HG02981 (cell line): ENCODE data around the gene RPA1.

Experiments
- ATAC-seq: cut with Tn5 transposase; IDR thresholded peaks from one replicate; pipeline ENCODE4 v1.9.1; 2021; ENCODE audit warnings: mild to moderate bottlenecking, moderate library complexity; ENCODE audit not compliant: unreplicated experiment

The RPA1 gene

GRCh38 chr17:1907216-1907631 lies 77.4 kb downstream of the RPA1 start:
- ATAC-seq = no peak

- no peak for ATAC-seq
These were observed 78.3 kb downstream of the RPA1 start for GRCh38 chr17:1907909-1908698.

- ATAC-seq = no peak
These were observed 79.0 kb downstream of the RPA1 start for GRCh38 chr17:1908699-1909309.

- no peak for ATAC-seq
These were observed 80.2 kb downstream of the RPA1 start for GRCh38 chr17:1909985-1910384.

- no peak for ATAC-seq
These were observed 82.3 kb downstream of the RPA1 start for GRCh38 chr17:1912146-1912545.

- ATAC-seq = no peak
These were observed 83.9 kb downstream of the RPA1 start for GRCh38 chr17:1913702-1914101.

GRCh38 chr17:1914661-1915083 lies 84.9 kb downstream of the RPA1 start:
- no peak for ATAC-seq

GRCh38 chr17:1915889-1916288 lies 86.1 kb downstream of the RPA1 start:
- no peak for ATAC-seq

GRCh38 chr17:1916316-1916715 lies 86.5 kb downstream of the RPA1 start:
- ATAC-seq = no peak

GRCh38 chr17:1916963-1917715 lies 87.3 kb downstream of the RPA1 start:
- no peak for ATAC-seq

- no peak for ATAC-seq
These were observed 88.7 kb downstream of the RPA1 start for GRCh38 chr17:1918346-1919162.

GRCh38 chr17:1919201-1919600 lies 89.4 kb downstream of the RPA1 start:
- no peak for ATAC-seq

- no peak for ATAC-seq
These were observed 91.1 kb downstream of the RPA1 start for GRCh38 chr17:1920948-1921351.

- no peak for ATAC-seq
These were observed 99.2 kb downstream of the RPA1 start for GRCh38 chr17:1928976-1929375.

- no peak for ATAC-seq
These were observed 100.5 kb downstream of the RPA1 start for GRCh38 chr17:1930337-1930645.

- ATAC-seq = no peak
These were observed 102.2 kb downstream of the RPA1 start for GRCh38 chr17:1931844-1932579.

GRCh38 chr17:1933875-1934715 lies 104.3 kb downstream of the RPA1 start:
- ATAC-seq = no peak

GRCh38 chr17:1934901-1935300 lies 105.1 kb downstream of the RPA1 start:
- ATAC-seq = no peak

GRCh38 chr17:1936766-1937165 lies 107.0 kb downstream of the RPA1 start:
- no peak for ATAC-seq

- no peak for ATAC-seq
These were observed 107.7 kb downstream of the RPA1 start for GRCh38 chr17:1937461-1937860.
